Stimulated activated effector memory CD8-positive, alpha-beta T cell treated with anti-CD3 and anti-CD28 coated beads, Interleukin-12 subunit alpha, Interleukin-12 subunit beta, amount 100 ng/mL, for 72 hours (primary cell): ENCODE results near the gene TBCC.
"Not testable (repeated sequence)": the region's sequence is repeated elsewhere in the genome, so short reads cannot be mapped to it uniquely, and the experiment has no call there.

ENCODE experiments used
- ATAC-seq: fragments of 150-1000 bp; cut with Tn5 transposase; 2 replicates; pipeline ENCODE4 v1.10.0; 2021
- DNase-seq, 2 donors: peaks; one replicate each; pipeline ENCODE4 v3.0.0; 2021 to 2022; ENCODE audit warnings: low spot score in 2 of 2
- H3K27ac Mint-ChIP-seq: one replicate; pipeline ENCODE4 v1.8.0; 2022; ENCODE audit warnings: mild to moderate bottlenecking, mixed read lengths
- H3K36me3 Mint-ChIP-seq: one replicate; pipeline ENCODE4 v1.8.0; 2022; ENCODE audit warnings: mild to moderate bottlenecking, mixed read lengths
- H3K4me1 Mint-ChIP-seq: one replicate; pipeline ENCODE4 v1.8.0; 2022; ENCODE audit warnings: mixed read lengths
- H3K4me3 Mint-ChIP-seq: one replicate; pipeline ENCODE4 v1.8.0; 2022; ENCODE audit warnings: mild to moderate bottlenecking, mixed read lengths
- H3K9me3 Mint-ChIP-seq: one replicate; pipeline ENCODE4 v1.8.0; 2022; ENCODE audit warnings: mixed read lengths

Gene TBCC

GRCh38 chr6:42756722-42757121 lies 10.8 kb upstream of the TBCC start:
- Mint-ChIP-seq H3K27ac (peak overlapping the region; percentile 43), H3K4me1 (peaks cover 27% of the 10 kb centered on the region), H3K36me3 (peaks cover 17% of the 10 kb centered on the region), H3K4me3 (no peak overlapping the region), H3K9me3 (no peaks in the 10 kb centered on the region)
- DNase-seq (no peak), ATAC-seq (no peak)

- peaks cover 27% of the 10 kb centered on the region for H3K4me1 Mint-ChIP-seq
- DNase-seq, result no peak
- peaks cover 8% of the 10 kb centered on the region for H3K36me3 Mint-ChIP-seq
- no peak overlapping the region for H3K4me3 Mint-ChIP-seq
- no peak for ATAC-seq
- no peaks in the 10 kb centered on the region for H3K9me3 Mint-ChIP-seq
- H3K27ac Mint-ChIP-seq, result no peak overlapping the region
Measured at GRCh38 chr6:42754759-42755158, 8.9 kb upstream of the TBCC start.

GRCh38 chr6:42751055-42751454 lies 5.2 kb upstream of the TBCC start:
- no peaks in the 10 kb centered on the region for H3K9me3 Mint-ChIP-seq
- H3K27ac Mint-ChIP-seq, result no peak overlapping the region
- ATAC-seq, result no peak
- H3K4me1 Mint-ChIP-seq, result peaks cover 27% of the 10 kb centered on the region
- peaks cover 7% of the 10 kb centered on the region for H3K36me3 Mint-ChIP-seq
- DNase-seq, result no peak
- no peak overlapping the region for H3K4me3 Mint-ChIP-seq

GRCh38 chr6:42748203-42748898 lies 2.4 kb upstream of the TBCC start:
- no peak for DNase-seq
- ATAC-seq, result no peak
- Mint-ChIP-seq H3K4me3 (peak overlapping the region; percentile 91), H3K36me3 (peaks cover 25% of the 10 kb centered on the region), H3K4me1 (peaks cover 31% of the 10 kb centered on the region), H3K27ac (peak overlapping the region; percentile 48), H3K9me3 (no peaks in the 10 kb centered on the region)

- peak overlapping the region; percentile 91 for H3K4me3 Mint-ChIP-seq
- ATAC-seq, result peak; percentile 76
- H3K4me1 Mint-ChIP-seq, result peaks cover 26% of the 10 kb centered on the region
- no peaks in the 10 kb centered on the region for H3K9me3 Mint-ChIP-seq
- peak overlapping the region; percentile 97 for H3K27ac Mint-ChIP-seq
- DNase-seq, result peak; percentile 71 to 93
- H3K36me3 Mint-ChIP-seq, result peaks cover 24% of the 10 kb centered on the region
Measured at GRCh38 chr6:42746463-42747391, 824 bp upstream of the TBCC start.

GRCh38 chr6:42745083-42745639 lies 742 bp downstream of the TBCC start:
- Mint-ChIP-seq H3K4me3 (peak overlapping the region; percentile 91), H3K9me3 (no peaks in the 10 kb centered on the region), H3K27ac (peak overlapping the region; percentile 97), H3K36me3 (peaks cover 24% of the 10 kb centered on the region), H3K4me1 (peaks cover 26% of the 10 kb centered on the region)
- peak; percentile 8 to 64 for DNase-seq
- no peak for ATAC-seq

GRCh38 chr6:42744351-42744893 lies 1.5 kb downstream of the TBCC start:
- no peak overlapping the region for H3K27ac Mint-ChIP-seq

GRCh38 chr6:42742116-42742894 lies 3.6 kb downstream of the TBCC start:
- ATAC-seq, result no peak
- Mint-ChIP-seq H3K36me3 (peaks cover 24% of the 10 kb centered on the region), H3K27ac (no peak overlapping the region), H3K9me3 (no peaks in the 10 kb centered on the region), H3K4me3 (no peak overlapping the region), H3K4me1 (peaks cover 13% of the 10 kb centered on the region)
- no peak for DNase-seq

More at GRCh38 chr6:42744351-42744893, 1.5 kb downstream of the TBCC start:
- Mint-ChIP-seq H3K9me3 (no peaks in the 10 kb centered on the region), H3K4me3 (peak overlapping the region; percentile 91), H3K4me1 (peaks cover 26% of the 10 kb centered on the region), H3K36me3 (peaks cover 24% of the 10 kb centered on the region)
- DNase-seq, result no peak
- ATAC-seq, result no peak

- H3K36me3 Mint-ChIP-seq, result peaks cover 20% of the 10 kb centered on the region
- no peak for ATAC-seq
- no peak overlapping the region for H3K4me3 Mint-ChIP-seq
Measured at GRCh38 chr6:42740725-42741124, 5.2 kb downstream of the TBCC start.

GRCh38 chr6:42735976-42736375 lies 9.9 kb downstream of the TBCC start:
- Mint-ChIP-seq H3K4me1 (no peaks in the 10 kb centered on the region), H3K27ac (no peak overlapping the region), H3K4me3 (no peak overlapping the region), H3K9me3 (no peaks in the 10 kb centered on the region), H3K36me3 (no peaks in the 10 kb centered on the region)
- ATAC-seq (no peak), DNase-seq (no peak)

More at GRCh38 chr6:42740725-42741124, 5.2 kb downstream of the TBCC start:
- no peak for DNase-seq
- Mint-ChIP-seq H3K4me1 (peaks cover 10% of the 10 kb centered on the region), H3K27ac (no peak overlapping the region), H3K9me3 (no peaks in the 10 kb centered on the region)

- H3K4me1 Mint-ChIP-seq, ATAC-seq, H3K4me3 Mint-ChIP-seq, H3K27ac Mint-ChIP-seq, H3K36me3 Mint-ChIP-seq, H3K9me3 Mint-ChIP-seq, DNase-seq: not testable (repeated sequence)
Measured at GRCh38 chr6:42733867-42734481, 11.9 kb downstream of the TBCC start.

GRCh38 chr6:42729731-42730130 lies 16.2 kb downstream of the TBCC start:
- DNase-seq, result no peak
- ATAC-seq, result no peak
- Mint-ChIP-seq H3K9me3 (no peaks in the 10 kb centered on the region), H3K27ac (no peak overlapping the region), H3K4me1 (peaks cover 23% of the 10 kb centered on the region), H3K4me3 (no peak overlapping the region), H3K36me3 (no peaks in the 10 kb centered on the region)

- H3K36me3 Mint-ChIP-seq, result no peaks in the 10 kb centered on the region
- no peaks in the 10 kb centered on the region for H3K9me3 Mint-ChIP-seq
- peak overlapping the region; percentile 74 for H3K4me3 Mint-ChIP-seq
- H3K27ac Mint-ChIP-seq, result peak overlapping the region; percentile 95
- DNase-seq (no peak), ATAC-seq (no peak)
- peaks cover 23% of the 10 kb centered on the region for H3K4me1 Mint-ChIP-seq
Measured at GRCh38 chr6:42727627-42728026, 18.3 kb downstream of the TBCC start.

- H3K27ac Mint-ChIP-seq, result peak overlapping the region; percentile 95
Measured at GRCh38 chr6:42727087-42727611, 18.8 kb downstream of the TBCC start.

More at GRCh38 chr6:42727087-42727611, 18.8 kb downstream of the TBCC start:
- ATAC-seq (peak; percentile 14), DNase-seq (peak in 1 of 2 donors; percentile 14)
- Mint-ChIP-seq H3K4me3 (peak overlapping the region; percentile 74), H3K4me1 (peaks cover 23% of the 10 kb centered on the region), H3K9me3 (no peaks in the 10 kb centered on the region), H3K36me3 (no peaks in the 10 kb centered on the region)
